ENCODE data around the gene PIGW.

DNA sequence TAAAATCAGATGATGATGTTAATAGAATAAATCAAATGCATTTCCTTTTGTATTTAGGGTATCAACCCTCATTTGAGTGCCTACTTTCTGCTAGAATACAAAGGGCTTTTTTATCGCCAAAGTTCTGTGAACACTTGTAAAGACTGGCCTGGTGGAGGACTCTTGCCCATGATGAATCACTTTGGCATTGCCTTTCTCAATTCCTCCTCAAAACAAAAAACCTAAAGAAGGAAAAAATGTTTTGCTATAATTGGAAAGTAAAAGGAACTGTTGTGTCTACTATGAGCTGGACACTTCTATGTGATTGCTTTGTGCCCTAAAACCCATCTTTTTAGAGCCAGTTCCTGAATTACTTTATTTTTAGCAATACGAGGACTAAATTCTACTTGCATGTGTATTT, 43.9 kb downstream of the PIGW start:
- TF ChIP-seq, protein P1, sequence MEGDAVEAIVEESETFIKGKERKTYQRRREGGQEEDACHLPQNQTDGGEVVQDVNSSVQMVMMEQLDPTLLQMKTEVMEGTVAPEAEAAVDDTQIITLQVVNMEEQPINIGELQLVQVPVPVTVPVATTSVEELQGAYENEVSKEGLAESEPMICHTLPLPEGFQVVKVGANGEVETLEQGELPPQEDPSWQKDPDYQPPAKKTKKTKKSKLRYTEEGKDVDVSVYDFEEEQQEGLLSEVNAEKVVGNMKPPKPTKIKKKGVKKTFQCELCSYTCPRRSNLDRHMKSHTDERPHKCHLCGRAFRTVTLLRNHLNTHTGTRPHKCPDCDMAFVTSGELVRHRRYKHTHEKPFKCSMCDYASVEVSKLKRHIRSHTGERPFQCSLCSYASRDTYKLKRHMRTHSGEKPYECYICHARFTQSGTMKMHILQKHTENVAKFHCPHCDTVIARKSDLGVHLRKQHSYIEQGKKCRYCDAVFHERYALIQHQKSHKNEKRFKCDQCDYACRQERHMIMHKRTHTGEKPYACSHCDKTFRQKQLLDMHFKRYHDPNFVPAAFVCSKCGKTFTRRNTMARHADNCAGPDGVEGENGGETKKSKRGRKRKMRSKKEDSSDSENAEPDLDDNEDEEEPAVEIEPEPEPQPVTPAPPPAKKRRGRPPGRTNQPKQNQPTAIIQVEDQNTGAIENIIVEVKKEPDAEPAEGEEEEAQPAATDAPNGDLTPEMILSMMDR (IDR thresholded peaks at IDR 0.05), result no peak
- no peak for TF ChIP-seq POLR2A (IDR thresholded peaks at IDR 0.05)
